GM19467 (cell line): ENCODE measurements around the gene UTP4.
"Not testable (repeated sequence)": the region's sequence is repeated elsewhere in the genome, so short reads cannot be mapped to it uniquely, and the experiment has no call there.

ENCODE experiments used
- ATAC-seq: cut with Tn5 transposase; IDR thresholded peaks from one replicate; pipeline ENCODE4 v1.9.1; 2021; ENCODE audit warnings: mild to moderate bottlenecking, moderate library complexity; ENCODE audit not compliant: unreplicated experiment

The UTP4 gene

DNA sequence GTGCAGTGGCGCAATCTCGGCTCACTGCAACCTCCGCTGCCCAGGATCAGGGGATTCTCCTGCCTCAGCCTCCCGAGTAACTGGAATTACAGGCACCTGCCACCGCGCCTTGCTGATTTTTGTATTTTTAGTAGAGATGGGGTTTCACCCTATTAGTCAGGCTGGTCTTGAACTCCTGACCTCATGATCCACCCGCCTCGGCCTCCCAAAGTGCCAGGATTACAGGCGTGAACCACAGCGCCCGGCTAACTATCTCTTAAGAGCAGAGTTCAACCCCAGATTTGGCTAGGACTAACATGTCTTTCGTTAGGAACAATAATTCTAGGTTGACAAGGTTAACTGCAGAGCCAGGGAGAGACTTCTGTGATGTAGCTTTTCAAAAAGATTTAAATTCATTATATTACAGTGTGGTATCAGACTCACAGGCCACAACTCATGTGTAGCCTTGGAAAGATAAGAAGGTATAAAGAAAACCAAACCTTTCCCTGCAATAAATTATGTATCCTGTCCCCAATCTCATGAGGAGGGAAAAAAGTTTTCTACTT lies 4.4 kb upstream of the UTP4 start:
- ATAC-seq, result no peak

DNA sequence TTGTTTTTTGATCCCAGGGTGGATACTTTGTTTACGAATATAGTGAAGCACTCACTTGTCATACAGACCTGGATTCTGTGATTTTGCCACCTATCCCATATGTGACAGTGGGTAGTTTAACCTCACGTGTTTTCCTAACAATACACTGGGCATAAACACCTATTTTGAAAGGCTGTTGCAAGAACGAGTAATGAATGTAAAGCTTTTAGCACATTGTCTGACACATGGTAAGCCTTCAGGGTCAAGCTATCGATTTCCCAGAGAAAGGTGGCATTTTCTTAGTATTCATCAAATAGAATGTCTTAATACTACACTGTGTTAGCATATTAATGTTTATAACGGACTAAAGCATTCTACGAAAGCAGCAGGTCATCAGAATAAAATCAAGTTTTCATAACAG lies 2.0 kb upstream of the UTP4 start:
- no peak for ATAC-seq

DNA sequence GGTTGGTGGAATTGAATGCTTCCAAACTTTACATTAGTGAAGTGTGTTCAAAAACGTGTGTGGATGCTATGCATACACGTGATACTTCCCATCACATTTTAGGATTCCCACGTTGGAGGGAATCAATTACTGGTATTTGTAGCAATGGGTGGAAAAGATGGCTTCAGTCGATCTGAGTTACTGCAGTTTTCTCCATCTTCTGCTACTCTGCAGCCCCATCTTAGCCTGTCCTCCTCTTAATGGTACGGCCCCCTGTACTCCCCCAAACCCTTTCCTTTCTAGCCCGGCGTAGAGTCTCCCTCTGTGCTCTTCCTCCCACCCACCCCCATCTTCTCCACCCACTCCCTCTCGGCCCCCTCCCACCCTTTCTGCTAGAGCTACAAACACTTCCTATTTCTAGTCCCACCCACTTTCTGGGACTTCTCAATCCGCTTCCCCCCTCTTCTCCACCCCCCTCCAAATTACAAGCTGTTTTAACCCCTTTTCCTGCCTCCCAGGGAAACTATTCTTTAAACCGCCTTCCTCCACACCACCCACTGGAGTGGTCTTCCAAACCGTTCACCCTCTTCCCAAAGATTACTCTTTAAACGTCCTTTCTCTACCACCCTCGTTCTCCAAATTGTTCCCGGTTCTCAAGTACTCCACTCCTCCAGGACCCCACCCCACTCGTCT lies 1.1 kb upstream of the UTP4 start:
- ATAC-seq, result no peak

DNA sequence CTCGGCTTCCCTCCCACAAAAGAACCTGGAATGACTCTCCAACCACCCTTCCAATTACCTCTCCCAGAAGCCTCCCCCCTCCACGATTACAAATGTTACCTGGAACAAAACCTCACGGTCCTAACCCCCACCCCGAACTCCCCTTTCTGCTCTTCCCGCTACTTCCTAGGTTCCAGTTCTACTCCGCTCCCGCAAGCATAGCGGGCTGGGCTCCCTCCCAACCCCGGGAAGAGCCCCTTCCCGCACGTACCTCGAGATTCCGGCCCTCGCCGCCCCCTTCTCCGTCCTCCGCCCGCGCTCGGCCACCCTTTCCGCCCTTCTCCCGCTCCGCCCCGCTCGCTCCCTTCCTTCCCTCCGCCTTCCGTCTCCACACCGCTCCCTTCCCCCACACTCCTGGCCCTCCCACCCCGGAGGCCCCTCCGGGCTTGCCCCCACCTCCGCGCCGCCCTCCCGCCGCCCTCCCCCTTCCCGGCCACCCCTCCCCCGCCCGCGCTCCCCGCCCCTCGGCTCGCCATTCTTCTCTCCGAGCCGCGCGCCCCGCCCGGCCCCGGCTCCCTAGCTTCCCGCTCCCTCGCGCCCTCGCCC lies 518 bp upstream of the UTP4 start:
- ATAC-seq, result peak; percentile 42

DNA sequence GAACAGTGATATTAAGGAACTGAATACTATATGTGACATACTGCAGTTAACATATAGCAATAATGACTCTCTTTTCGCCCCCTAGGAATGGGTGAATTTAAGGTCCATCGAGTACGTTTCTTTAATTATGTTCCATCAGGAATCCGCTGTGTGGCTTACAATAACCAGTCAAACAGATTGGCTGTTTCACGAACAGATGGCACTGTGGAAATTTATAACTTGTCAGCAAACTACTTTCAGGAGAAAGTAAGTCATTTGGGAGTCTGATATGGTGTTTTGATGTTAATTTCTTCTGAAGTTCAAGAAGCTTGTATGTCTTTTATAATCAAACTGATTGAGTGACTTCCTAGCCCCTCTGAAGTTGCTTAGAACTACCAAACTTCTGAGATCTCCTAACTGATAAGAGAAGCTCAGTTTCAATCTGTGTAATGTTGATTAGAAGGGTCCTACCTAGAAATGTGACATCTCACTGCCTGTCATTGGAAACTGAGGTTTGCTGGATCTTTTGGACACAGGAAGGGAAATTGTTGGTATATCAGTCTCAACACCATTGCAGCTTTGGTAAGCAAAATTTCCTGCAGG lies 1.0 kb downstream of the UTP4 start:
- no peak for ATAC-seq

DNA sequence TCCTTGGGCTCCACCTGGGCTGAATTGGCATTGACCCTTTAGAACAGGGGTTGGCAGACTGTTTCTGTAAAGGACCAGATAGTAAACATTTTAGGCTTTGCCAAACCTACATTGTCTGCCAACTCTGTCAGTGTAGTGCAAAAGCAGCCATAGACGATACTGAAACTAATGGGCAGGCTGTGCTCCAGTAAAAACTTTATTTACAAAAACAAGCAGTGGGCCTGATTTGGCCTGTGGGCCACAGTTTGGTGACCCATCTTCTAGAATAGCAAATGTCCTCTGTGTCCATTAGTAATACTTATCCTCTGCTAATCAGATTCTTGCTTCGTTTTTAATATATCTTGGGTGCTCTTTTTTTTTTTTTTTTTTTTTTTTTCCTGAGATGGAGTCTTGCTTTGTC lies 6.2 kb downstream of the UTP4 start:
- no peak for ATAC-seq

DNA sequence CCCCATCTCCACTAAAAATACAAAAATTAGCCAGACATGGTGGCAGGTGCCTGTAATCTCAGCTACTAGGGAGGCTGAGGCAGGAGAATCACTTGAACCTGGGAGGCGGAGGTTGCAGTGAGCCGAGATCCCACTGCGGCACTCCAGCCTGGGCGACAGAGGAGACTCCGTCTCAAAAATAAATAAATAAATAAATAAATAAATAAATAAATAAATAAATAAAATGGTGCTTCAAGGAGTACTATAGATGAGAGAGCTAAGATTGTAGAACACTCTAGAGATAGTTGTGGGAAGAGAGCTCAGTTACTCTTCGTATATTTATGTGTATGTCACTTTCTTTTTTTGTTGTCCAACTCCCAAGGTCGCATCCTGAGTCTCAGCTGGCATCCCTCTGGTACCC lies 7.0 kb downstream of the UTP4 start:
- ATAC-seq, result not testable (repeated sequence)

DNA sequence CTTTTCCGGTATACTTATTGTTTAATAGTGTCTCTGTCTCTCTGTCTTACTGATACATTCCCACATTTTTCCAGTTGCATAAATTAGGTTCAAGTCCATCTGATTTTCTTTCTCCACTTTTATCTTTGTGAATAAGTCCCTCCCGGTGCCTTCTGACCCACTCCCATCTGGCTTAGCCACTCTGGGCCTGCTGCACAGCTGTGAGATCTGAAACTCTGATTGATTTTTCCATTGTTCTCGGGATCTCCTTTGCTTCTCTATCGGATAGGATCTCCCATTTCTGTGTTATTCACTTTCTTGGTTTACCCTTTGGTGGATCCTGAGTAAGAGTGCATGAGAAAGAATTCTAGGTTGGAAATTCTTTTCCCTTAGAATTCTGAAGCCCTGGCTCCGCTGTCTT lies 8.6 kb downstream of the UTP4 start:
- ATAC-seq, result no peak

DNA sequence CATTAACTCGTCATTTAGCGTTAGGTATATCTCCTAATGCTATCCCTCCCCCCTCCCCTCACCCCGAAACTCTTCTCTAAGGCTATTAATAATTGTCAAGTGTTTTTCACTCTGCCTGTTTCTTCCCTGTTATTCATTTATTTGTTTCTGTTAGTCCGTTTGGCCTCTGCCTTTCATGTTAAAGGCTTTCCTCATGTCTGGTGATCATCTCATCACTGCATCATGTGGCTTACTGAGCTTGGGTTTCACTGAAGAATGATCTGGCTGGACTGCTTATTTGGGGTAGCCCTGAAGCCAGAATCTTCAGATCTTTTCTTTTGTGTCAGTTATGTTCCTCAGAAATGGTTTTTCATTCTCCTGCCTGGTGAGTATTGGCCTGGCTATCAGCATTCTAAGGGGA lies 9.5 kb downstream of the UTP4 start:
- no peak for ATAC-seq

DNA sequence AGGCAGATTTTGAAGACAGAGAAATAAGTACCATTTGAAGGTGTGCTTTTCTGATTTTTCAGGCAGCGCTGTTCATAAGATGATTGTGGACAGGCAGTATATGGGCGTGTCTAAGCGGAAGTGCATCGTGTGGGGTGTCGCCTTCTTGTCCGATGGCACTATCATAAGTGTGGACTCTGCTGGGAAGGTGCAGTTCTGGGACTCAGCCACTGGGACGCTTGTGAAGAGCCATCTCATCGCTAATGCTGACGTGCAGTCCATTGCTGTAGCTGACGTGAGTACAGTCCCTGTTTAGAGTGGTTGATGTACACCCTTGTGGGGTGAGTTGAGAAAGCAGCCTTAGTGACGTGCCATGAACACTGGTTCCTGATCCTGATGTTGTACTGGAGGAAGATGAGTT lies 10.7 kb downstream of the UTP4 start:
- ATAC-seq, result no peak

DNA sequence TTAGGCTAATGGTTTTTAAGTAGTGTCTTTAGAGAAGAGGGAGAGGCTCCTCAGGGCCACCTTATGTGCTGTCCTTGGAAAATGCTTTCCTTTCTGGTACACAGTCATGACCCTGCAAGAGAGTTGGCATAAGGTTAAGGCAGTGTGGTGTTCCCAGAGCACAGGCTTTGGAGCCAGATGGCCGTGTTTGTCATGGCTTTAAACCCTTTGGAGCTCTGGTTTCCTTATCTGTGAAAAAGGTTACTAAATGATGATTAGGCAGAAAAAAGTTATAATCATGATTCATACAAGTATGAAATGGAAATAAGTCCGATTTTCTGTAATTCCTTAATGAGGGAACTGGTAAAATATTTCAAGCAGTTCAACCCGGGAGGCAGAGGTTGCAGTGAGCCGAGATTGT lies 13.2 kb downstream of the UTP4 start:
- no peak for ATAC-seq

DNA sequence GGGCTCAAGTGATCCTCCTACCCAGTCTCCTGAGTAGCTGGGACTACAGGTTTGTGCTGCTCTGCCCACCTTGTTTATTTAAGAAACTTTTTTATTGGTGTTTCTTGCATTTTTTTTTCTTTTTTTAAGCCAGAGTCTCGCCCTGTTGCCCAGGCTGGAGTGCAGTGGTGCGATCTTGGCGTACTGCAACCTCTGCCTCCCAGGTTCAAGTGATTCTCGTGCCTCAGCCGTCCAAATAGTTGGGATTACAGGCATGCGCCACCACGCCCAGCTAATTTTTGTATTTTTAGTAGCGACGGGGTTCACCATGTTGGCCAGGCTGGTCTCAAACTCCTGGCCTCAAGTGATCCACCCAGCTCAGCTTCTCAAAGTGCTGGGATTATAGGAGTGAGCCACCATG lies 17.2 kb downstream of the UTP4 start:
- not testable (repeated sequence) for ATAC-seq

DNA sequence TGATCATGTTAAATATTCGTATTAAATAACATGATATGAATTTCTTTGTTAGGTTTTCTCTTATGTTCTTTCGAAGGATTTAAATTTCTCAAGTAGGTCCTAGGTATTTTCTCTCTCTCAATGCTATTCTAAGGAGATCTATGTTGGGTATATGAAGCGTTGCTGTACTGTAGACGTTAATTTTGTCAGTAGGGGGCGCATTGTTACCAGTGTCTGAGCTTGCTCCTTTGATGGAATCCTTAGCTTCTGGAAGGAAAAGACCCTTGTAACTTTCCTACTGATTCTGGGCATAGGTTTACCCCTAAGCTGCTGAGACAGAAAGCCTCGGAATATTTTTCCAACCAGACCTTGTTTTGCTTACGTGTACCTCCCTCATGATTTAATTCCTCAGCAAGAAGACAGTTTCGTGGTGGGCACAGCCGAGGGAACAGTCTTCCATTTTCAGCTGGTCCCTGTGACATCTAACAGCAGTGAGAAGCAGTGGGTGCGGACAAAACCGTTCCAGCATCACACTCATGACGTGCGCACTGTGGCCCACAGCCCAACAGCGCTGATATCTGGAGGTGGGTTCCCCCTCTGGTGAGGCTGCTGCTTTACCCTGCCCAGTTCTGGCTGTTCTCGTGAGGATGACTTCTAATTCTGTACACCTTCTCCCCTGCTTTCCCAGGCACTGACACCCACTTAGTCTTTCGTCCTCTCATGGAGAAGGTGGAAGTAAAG lies 17.9 kb downstream of the UTP4 start:
- no peak for ATAC-seq

DNA sequence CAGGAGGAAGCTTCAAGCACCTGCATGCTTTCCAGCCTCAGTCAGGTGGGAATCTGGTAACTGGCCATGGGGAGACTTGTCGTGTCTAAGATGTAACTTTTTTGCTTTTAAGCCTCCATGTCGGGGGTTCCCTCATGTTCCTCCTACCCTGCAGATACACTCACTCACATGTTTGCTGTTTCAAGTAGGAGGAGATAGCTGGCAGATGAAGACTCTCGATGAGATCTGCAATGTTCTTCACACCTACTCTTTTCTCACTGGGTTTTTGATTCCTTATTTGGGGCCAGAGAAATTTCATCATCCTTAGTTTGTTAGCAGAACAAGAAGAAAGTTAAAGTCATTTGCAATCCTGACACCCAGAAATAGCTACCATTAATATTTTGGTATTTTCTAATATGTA lies 24.7 kb downstream of the UTP4 start:
- no peak for ATAC-seq

DNA sequence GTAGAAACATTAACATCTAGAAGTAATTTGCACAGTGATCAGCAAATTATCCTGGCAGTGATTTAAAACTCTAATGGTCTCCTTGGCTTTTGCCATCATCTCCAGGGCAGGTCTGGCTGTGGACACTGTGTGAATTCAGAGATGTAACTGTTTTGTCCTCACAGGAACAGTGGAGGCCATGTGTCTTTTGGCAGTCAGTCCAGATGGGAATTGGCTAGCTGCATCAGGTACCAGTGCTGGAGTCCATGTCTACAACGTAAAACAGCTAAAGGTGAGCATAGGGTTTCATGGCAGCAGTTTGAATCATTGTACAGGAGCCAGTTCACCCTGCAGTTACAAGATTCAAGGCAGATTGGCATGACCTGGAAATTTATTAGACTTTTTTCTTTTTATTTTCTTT lies 27.7 kb downstream of the UTP4 start:
- ATAC-seq, result no peak

DNA sequence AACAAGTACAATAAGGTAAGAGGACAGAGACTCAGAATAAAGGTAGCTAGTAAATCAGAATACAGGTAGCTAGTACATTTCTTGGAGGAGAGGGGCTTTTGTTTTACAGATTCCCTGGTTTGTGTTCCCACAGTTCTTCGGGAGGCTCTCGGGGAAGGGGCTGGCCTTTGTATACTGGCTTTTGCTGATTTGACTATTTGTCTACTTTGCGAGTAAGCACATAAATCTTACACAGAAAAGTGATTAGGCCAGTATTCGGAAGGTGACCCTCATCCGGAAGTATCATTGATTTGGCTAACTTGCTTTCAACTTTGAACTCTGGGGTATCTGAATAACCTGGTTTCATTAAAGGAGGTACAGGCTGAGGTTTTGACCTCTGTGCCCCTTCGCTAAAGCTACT lies 33.1 kb downstream of the UTP4 start:
- no peak for ATAC-seq

DNA sequence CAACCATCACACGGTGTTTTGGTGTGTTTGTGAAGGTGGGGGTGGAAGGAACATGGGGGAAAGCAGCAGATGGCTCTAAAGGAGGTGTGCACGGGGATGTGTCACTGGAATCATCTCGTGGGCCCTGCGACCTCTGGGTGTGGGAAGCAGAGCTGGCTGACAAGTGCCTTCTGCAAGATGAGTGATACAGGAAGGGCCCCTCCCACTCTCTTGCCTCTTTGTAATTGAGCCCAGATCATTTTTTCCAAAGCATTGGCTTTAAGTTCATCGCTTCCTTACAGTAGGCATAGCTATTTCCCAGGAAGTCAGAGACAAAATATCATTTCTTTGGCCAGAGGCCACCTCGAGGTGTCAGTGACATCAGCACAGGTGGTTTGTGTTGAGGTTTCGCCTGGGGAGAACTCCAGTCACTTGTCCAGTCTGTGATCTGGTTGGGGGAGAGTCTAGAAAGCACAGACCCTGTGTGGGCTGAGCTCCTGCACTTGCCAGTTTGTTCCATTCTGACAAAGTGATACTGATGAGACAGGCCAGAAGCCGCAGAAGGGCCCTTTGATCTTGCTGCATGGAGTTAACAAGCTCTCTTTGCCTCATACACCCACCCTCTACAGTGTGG lies 33.9 kb downstream of the UTP4 start:
- no peak for ATAC-seq

DNA sequence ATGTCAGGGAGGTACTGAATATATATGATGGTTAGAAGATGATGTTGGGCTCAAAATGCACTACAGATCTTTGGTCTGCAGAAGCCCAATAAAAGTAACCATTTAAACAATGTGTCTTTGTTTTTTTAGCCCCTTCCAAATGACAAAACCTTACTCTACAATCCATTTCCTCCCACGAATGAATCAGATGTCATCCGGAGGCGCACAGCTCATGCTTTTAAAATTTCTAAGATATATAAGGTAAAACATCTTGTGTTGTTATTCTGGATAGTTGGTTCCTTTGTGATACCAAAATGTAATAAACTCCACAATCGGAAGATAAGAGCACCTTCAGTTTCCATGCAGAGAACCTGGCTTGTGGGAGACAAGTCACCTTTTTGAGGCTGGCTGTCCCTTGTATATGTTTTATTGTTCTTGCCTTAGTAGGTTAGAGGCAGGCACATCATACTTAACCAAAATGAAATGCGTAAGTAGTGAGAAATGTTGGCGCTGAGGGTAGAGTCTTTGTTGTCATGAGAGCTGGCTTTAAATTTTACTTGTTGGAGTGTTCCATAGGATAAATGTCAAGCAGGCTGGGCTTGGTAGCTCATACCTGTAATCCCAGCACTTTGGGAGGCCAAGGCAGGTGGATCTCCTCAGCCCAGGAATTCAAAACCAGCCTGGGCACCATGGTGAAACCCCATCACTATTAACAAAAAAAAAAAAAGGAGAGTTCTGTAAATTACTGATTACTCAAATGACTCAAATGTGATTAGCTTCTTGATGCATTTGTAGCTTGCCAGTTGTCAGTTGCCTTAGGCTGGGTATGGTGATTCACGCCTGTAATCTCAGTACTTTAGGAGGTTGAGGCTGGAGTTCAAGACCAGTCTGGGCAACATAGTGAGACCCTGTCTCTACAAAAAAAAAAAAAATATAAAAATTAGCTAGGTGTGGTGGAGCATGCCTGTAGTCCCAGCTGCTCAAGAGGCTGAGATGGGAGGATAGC lies 34.8 kb downstream of the UTP4 start:
- no peak for ATAC-seq

DNA sequence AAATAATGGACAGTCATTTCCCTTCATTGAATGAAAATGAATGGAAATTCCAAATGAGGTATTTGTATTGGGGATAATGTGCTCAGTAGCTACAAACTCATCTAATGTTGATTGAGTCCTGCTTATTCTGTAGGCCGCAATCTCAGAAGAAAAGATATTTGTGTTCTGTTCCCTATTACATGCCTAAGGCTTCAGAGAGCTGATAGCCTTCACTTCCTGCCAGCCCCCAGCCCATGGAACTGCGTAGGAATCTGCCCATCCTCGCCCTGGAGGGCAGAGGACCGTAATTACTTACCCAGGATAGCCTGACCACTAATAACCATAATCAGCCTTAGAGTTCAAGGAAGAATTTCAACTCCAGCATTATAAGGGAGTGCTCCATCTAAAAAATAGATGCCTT lies 36.6 kb downstream of the UTP4 start:
- ATAC-seq, result no peak
